ENCODE data around the gene DPEP2NB. TPM values are rescaled to one million over a fixed set of nuclear protein-coding genes. Genes with fewer than 3 reads are reported as not detected.

Gene DPEP2NB
- total and polyA plus RNA-seq, 9 donors = not detected

- no peaks in the 10 kb centered on the region for H3K9me3 ChIP-seq
- 45 to 52% (median 48%) methylated on average over 11 of the region's 11 CpGs for WGBS, 3 donors
- no peak overlapping the region for H3K4me3 ChIP-seq
- no peaks in the 10 kb centered on the region for H3K36me3 ChIP-seq
- H3K27ac ChIP-seq = peak overlapping the region; percentile 34 to 70
- TF ChIP-seq EP300 (IDR thresholded peaks at IDR 0.05) (no peak), CTCF (IDR thresholded peaks at IDR 0.05) (no peak), POLR2A (IDR thresholded peaks at IDR 0.05) (no peak)
- no peak for DNase-seq
- H3K27me3 ChIP-seq = no peaks in the 10 kb centered on the region
- H3K4me1 ChIP-seq (ENCODE audit: insufficient read depth) = peaks cover 13% of the 10 kb centered on the region
- intact Hi-C loops (cut with DNase I) = no loop called here
Measured at GRCh38 chr16:67965668-67966548, 49.8 kb downstream of the DPEP2NB start.

GRCh38 chr16:67964477-67965131 lies 51.1 kb downstream of the DPEP2NB start:
- Histone ChIP-seq H3K4me1 (ENCODE audit: insufficient read depth) (peaks cover 18% of the 10 kb centered on the region), H3K9me3 (no peaks in the 10 kb centered on the region), H3K27me3 (no peaks in the 10 kb centered on the region), H3K27ac (no peak overlapping the region), H3K4me3 (no peak overlapping the region), H3K36me3 (no peaks in the 10 kb centered on the region)
- intact Hi-C loops (cut with DNase I) = no loop called here
- no peak for TF ChIP-seq POLR2A (IDR thresholded peaks at IDR 0.05)
- no peak for TF ChIP-seq EP300 (IDR thresholded peaks at IDR 0.05)
- DNase-seq = no peak
- WGBS, 3 donors = 88 to 92% (median 90%) methylated on average over 6 of the region's 6 CpGs

GRCh38 chr16:67963662-67964321 lies 51.9 kb downstream of the DPEP2NB start:
- peak in 2 of 5 donors; percentile 56 to 57 for DNase-seq
- Histone ChIP-seq H3K4me3 (no peak overlapping the region), H3K27ac (no peak overlapping the region), H3K9me3 (no peaks in the 10 kb centered on the region), H3K27me3 (no peaks in the 10 kb centered on the region), H3K4me1 (ENCODE audit: insufficient read depth) (peaks cover 20% of the 10 kb centered on the region), H3K36me3 (no peaks in the 10 kb centered on the region)
- 61 to 65% (median 64%) methylated on average over 32 of the region's 32 CpGs for WGBS, 3 donors
- TF ChIP-seq EP300 (IDR thresholded peaks at IDR 0.05) = no peak
- no peak for TF ChIP-seq CTCF (IDR thresholded peaks at IDR 0.05)
- TF ChIP-seq POLR2A (IDR thresholded peaks at IDR 0.05) = no peak
- intact Hi-C loops (cut with DNase I) = no loop called here

Small RNAs within 50 kb of the gene (small RNA-seq; reads per million reads assigned to genes)
- gene RNU6-359P = not detected

Other genes starting within 250 kb of the DPEP2NB start
- 10 to 100 TPM in 6 of 7 donors, 1 to 10 TPM in 1; 8.3 to 19.6 (median 17.1) TPM for gene RANBP10, start 209.4 kb downstream of the DPEP2NB start, total RNA-seq
- 10 to 100 TPM; 13.0 to 15.5 TPM for gene RANBP10, start 209.4 kb downstream of the DPEP2NB start, polyA plus RNA-seq
- 10 to 100 TPM in 1 of 7 donors, 1 to 10 TPM in 6; 2.4 to 13.1 (median 3.2) TPM for gene TSNAXIP1, start 209.0 kb downstream of the DPEP2NB start, total RNA-seq
- gene TSNAXIP1, start 209.0 kb downstream of the DPEP2NB start, polyA plus RNA-seq = 1 to 10 TPM; 2.7 to 3.7 TPM
- gene THAP11, start 173.6 kb downstream of the DPEP2NB start, total RNA-seq = 10 to 100 TPM; 31.0 to 59.7 (median 46.6) TPM
- 10 to 100 TPM; 17.3 to 30.6 TPM for gene THAP11, start 173.6 kb downstream of the DPEP2NB start, polyA plus RNA-seq
- gene NUTF2, start 169.0 kb downstream of the DPEP2NB start, total RNA-seq = 10 to 100 TPM; 35.9 to 98.1 (median 67.8) TPM
- gene NUTF2, start 169.0 kb downstream of the DPEP2NB start, polyA plus RNA-seq = 100 to 1,000 TPM in 1 of 2 donors, 10 to 100 TPM in 1; 67.6 to 105 TPM
- gene CENPT, start 168.2 kb downstream of the DPEP2NB start, total RNA-seq = 10 to 100 TPM; 35.8 to 44.9 (median 42.0) TPM
- gene CENPT, start 168.2 kb downstream of the DPEP2NB start, polyA plus RNA-seq = 10 to 100 TPM; 18.4 to 57.4 TPM
- gene EDC4, start 142.9 kb downstream of the DPEP2NB start, total RNA-seq = 10 to 100 TPM; 34.7 to 65.3 (median 54.0) TPM
- 10 to 100 TPM; 29.8 to 37.9 TPM for gene EDC4, start 142.9 kb downstream of the DPEP2NB start, polyA plus RNA-seq
- 1 to 10 TPM in 6 of 7 donors, under 1 TPM in 1; 0.95 to 3.9 (median 2.5) TPM for gene NRN1L, start 131.0 kb downstream of the DPEP2NB start, total RNA-seq
- 1 to 10 TPM in 1 of 2 donors, not detected in 1; 4.7 TPM for gene NRN1L, start 131.0 kb downstream of the DPEP2NB start, polyA plus RNA-seq
- gene PSKH1, start 122.7 kb downstream of the DPEP2NB start, total RNA-seq = 10 to 100 TPM; 13.6 to 38.9 (median 31.6) TPM
- gene PSKH1, start 122.7 kb downstream of the DPEP2NB start, polyA plus RNA-seq = 10 to 100 TPM in 1 of 2 donors, 1 to 10 TPM in 1; 9.6 to 26.6 TPM
- 1 to 10 TPM; 1.5 to 4.4 (median 2.5) TPM for gene CTRL, start 84.0 kb downstream of the DPEP2NB start, total RNA-seq
- 1 to 10 TPM in 1 of 2 donors, under 1 TPM in 1; 0.35 to 2.5 TPM for gene CTRL, start 84.0 kb downstream of the DPEP2NB start, polyA plus RNA-seq
- gene PSMB10, start 79.1 kb downstream of the DPEP2NB start, total RNA-seq = 10 to 100 TPM; 26.2 to 64.4 (median 50.8) TPM
- 10 to 100 TPM in 1 of 2 donors, 1 to 10 TPM in 1; 5.8 to 63.1 TPM for gene PSMB10, start 79.1 kb downstream of the DPEP2NB start, polyA plus RNA-seq
- gene LCAT, start 71.8 kb downstream of the DPEP2NB start, total RNA-seq = 10 to 100 TPM; 10.5 to 31.2 (median 22.0) TPM
- gene LCAT, start 71.8 kb downstream of the DPEP2NB start, polyA plus RNA-seq = 10 to 100 TPM in 1 of 2 donors, 1 to 10 TPM in 1; 7.5 to 15.0 TPM
- 10 to 100 TPM; 27.7 to 85.6 (median 56.5) TPM for gene SLC12A4, start 47.3 kb downstream of the DPEP2NB start, total RNA-seq
- gene SLC12A4, start 47.3 kb downstream of the DPEP2NB start, polyA plus RNA-seq = 10 to 100 TPM; 29.7 to 48.7 TPM
- gene DPEP3, start 35.4 kb downstream of the DPEP2NB start, total RNA-seq = under 1 TPM in 1 of 7 donors, not detected in 6; 0.23 TPM
- gene DPEP3, start 35.4 kb downstream of the DPEP2NB start, polyA plus RNA-seq = under 1 TPM in 1 of 2 donors, not detected in 1; 0.05 TPM
- gene DPEP2, start 16.4 kb downstream of the DPEP2NB start, total RNA-seq = 1 to 10 TPM in 2 of 7 donors, under 1 TPM in 3, not detected in 2; 0.33 to 1.9 (median 0.99) TPM
- 1 to 10 TPM in 1 of 2 donors, under 1 TPM in 1; 0.76 to 3.1 TPM for gene DPEP2, start 16.4 kb downstream of the DPEP2NB start, polyA plus RNA-seq
- gene DDX28, start 7.3 kb upstream of the DPEP2NB start, total RNA-seq = 10 to 100 TPM in 3 of 7 donors, 1 to 10 TPM in 4; 6.8 to 14.0 (median 9.7) TPM
- 1 to 10 TPM; 9.2 to 9.3 TPM for gene DDX28, start 7.3 kb upstream of the DPEP2NB start, polyA plus RNA-seq
- gene DUS2, start 7.4 kb upstream of the DPEP2NB start, total RNA-seq = 10 to 100 TPM in 2 of 7 donors, 1 to 10 TPM in 5; 4.8 to 15.7 (median 8.5) TPM
- gene DUS2, start 7.4 kb upstream of the DPEP2NB start, polyA plus RNA-seq = 1 to 10 TPM; 5.4 to 9.5 TPM
- gene NFATC3, start 69.5 kb upstream of the DPEP2NB start, total RNA-seq = 10 to 100 TPM; 32.4 to 77.1 (median 48.2) TPM
- gene NFATC3, start 69.5 kb upstream of the DPEP2NB start, polyA plus RNA-seq = 10 to 100 TPM; 12.5 to 32.2 TPM
- gene ESRP2, start 220.2 kb upstream of the DPEP2NB start, total RNA-seq = 10 to 100 TPM in 1 of 7 donors, 1 to 10 TPM in 4, under 1 TPM in 2; 0.68 to 13.8 (median 2.1) TPM
- gene ESRP2, start 220.2 kb upstream of the DPEP2NB start, polyA plus RNA-seq = under 1 TPM; 0.17 to 0.44 TPM
- gene PLA2G15, start 229.5 kb upstream of the DPEP2NB start, total RNA-seq = 10 to 100 TPM in 3 of 7 donors, 1 to 10 TPM in 4; 7.7 to 18.4 (median 9.7) TPM
- 10 to 100 TPM in 1 of 2 donors, 1 to 10 TPM in 1; 7.3 to 12.4 TPM for gene PLA2G15, start 229.5 kb upstream of the DPEP2NB start, polyA plus RNA-seq
- gene SLC7A6, start 248.6 kb upstream of the DPEP2NB start, total RNA-seq = 10 to 100 TPM in 3 of 7 donors, 1 to 10 TPM in 4; 5.5 to 14.4 (median 9.0) TPM
- 10 to 100 TPM in 1 of 2 donors, 1 to 10 TPM in 1; 3.1 to 11.5 TPM for gene SLC7A6, start 248.6 kb upstream of the DPEP2NB start, polyA plus RNA-seq

Data from ovary (tissue), 9 donors.